Activated T-cell treated with anti-CD3 and anti-CD28 coated beads, Interleukin-2, amount 50 U/mL, for 72 hours (primary cell): ENCODE data around the gene MGAT4D. TPM values are rescaled to one million over a fixed set of nuclear protein-coding genes. Genes with fewer than 3 reads are reported as not detected.
"Not testable (repeated sequence)": the region's sequence is repeated elsewhere in the genome, so short reads cannot be mapped to it uniquely, and the experiment has no call there.

Source experiments
- ATAC-seq, 2 donors: fragments of 150-1000 bp; cut with Tn5 transposase; replicated peaks in 1 of 2; 2 replicates each; pipeline ENCODE4 v1.10.0; 2021; ENCODE audit warnings: moderate library complexity in 2 of 2, mild to moderate bottlenecking in 1 of 2
- DNase-seq, 2 donors: peaks; one replicate each; pipeline ENCODE4 v3.0.0; 2021 to 2022; ENCODE audit warnings: mixed read lengths in 1 of 2
- H3K27ac Mint-ChIP-seq: one replicate; pipeline ENCODE4 v1.8.0; 2022; ENCODE audit warnings: mild to moderate bottlenecking, moderate library complexity, mixed read lengths
- H3K27me3 Mint-ChIP-seq: one replicate; pipeline ENCODE4 v1.8.0; 2022; ENCODE audit warnings: low read depth, mixed read lengths
- H3K36me3 Mint-ChIP-seq, 2 donors: one replicate each; pipeline ENCODE4 v1.8.0; 2022; ENCODE audit warnings: mixed read lengths in 2 of 2, mild to moderate bottlenecking in 1 of 2; ENCODE audit not compliant: insufficient read depth in 2 of 2
- H3K4me1 Mint-ChIP-seq: one replicate; pipeline ENCODE4 v1.8.0; 2022; ENCODE audit warnings: low read depth, mixed read lengths
- H3K4me3 Mint-ChIP-seq, 2 donors: one replicate each; pipeline ENCODE4 v1.8.0; 2022; ENCODE audit warnings: mild to moderate bottlenecking in 2 of 2, mixed read lengths in 2 of 2, moderate library complexity in 2 of 2
- H3K9me3 Mint-ChIP-seq, 2 donors: one replicate each; pipeline ENCODE4 v1.8.0; 2022; ENCODE audit warnings: mixed read lengths in 2 of 2
- total RNA-seq, 2 donors: library from RNA; stranded (reverse); gene quantifications; one replicate each; pipeline ENCODE4 v1.2.3, GENCODE V29; 2022

Gene MGAT4D
- total RNA-seq, 2 donors from 2014 or later: not detected

DNA sequence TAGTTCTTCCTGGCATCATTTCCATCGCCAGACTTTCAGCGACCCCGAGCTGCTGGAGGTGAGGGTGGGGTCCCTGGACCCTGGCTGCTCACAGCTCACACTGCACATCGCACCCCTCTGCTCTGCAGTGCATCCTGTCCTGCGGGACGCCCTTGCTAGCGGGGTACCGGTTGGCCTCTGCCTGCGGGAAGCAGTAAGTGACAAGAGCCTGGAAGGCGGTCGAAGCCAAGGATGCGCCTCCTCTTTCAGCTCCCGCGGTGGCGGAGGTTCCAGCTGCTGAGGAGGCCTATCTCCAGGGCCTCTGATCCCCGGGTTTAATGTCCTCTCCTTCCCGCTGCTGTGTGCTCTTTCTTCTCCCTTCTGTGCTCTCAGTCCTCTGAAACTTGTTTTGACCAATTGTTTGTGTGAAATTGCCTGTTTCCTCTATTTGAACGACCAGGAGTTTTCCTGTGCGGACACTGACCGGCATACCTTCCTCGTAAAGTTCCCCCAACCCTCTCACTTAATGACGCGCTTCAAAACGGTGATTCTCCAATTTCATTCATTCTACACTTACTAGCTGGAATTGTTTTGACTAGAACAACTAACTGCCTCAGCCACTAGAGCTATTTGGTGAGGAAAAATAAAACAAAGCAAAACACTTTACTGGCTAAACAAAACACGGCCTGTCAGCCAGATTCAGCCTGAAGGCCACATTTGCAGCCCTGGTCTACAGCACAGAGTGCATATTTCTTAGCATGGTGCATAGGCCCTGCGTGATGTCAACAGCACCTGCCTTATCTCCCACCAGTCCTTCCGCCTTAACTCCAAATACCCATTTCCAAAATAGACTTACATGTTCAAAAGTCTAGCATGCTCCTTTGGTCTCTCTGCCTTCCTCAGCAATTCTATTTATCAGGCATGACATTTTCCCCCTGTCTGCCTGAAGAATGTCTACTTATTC, 28.0 kb downstream of the MGAT4D start:
- Mint-ChIP-seq H3K4me3 (no peak overlapping the region), H3K27ac (no peak overlapping the region), H3K9me3 (no peaks in the 10 kb centered on the region), H3K36me3 (no peaks in the 10 kb centered on the region), H3K4me1 (no peaks in the 10 kb centered on the region), H3K27me3 (peaks cover 34% of the 10 kb centered on the region)
- DNase-seq (no peak), ATAC-seq (no peak)

DNA sequence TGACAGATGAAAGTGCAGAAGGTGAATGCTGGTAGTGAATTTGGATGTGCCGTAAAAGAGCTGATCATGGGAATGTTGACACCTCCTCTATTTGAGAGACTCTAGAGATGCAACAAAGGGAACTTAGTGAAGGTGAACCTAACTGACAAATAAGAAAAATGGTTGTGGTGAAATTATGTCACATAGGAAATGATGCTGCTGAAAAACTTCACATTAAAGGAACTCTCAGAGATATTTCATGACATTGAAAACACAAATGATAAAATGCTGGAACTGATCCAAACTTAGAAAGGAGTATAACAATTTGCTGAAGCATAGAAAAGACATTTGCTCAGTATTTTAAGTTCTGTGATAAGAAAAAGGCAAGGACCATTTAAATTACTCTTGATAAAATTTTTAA, 31.9 kb downstream of the MGAT4D start:
- H3K9me3 Mint-ChIP-seq: no peaks in the 10 kb centered on the region
- H3K27ac Mint-ChIP-seq: no peak overlapping the region
- DNase-seq (no peak), ATAC-seq (no peak)
- no peaks in the 10 kb centered on the region for H3K36me3 Mint-ChIP-seq
- H3K4me1 Mint-ChIP-seq: no peaks in the 10 kb centered on the region
- no peak overlapping the region for H3K4me3 Mint-ChIP-seq
- peaks cover 23% of the 10 kb centered on the region for H3K27me3 Mint-ChIP-seq

DNA sequence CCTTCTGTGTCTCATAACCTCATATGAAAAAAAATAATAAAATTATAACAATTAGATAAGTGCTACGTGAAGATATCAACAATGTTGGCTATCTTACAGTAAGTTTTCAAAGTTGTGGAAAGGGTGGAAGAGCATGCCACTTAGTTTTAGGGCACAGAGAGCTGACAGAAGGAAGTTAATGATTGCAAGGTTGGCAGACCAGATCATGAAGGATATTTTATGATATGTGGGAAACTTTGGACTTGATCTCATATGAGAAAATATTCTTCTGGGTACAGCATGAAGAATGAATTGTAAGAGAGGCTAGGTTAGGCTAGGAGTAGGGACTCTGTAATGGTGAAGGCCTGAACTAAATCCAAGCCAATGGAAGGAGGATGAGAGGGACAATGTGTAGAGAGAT, 34.5 kb downstream of the MGAT4D start:
- ATAC-seq (no peak), DNase-seq (no peak)
- no peaks in the 10 kb centered on the region for H3K4me1 Mint-ChIP-seq
- H3K36me3 Mint-ChIP-seq: no peaks in the 10 kb centered on the region
- no peak overlapping the region for H3K27ac Mint-ChIP-seq
- H3K9me3 Mint-ChIP-seq: no peaks in the 10 kb centered on the region
- no peak overlapping the region for H3K4me3 Mint-ChIP-seq
- peaks cover 1% of the 10 kb centered on the region for H3K27me3 Mint-ChIP-seq

DNA sequence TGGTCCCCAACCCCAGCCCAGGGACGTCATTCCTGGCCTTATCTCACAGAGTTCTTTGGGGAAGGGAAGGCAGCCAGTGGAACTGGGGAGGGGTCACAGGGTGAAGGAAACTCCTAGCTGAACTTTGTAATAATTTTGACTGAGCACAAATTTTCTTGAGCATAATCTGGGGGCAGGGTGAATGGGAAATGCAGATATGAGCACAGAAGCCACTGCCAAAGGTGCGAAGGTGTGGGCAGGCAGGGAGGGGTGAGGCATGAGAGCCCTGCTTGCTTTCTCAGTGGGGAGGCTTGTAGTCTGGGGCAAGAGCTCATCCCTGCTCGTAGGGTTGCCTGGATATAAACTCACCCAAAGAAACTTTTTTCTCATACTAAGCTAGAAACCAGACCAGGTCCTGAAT, 34.9 kb downstream of the MGAT4D start:
- Mint-ChIP-seq H3K27me3 (no peaks in the 10 kb centered on the region), H3K27ac (no peak overlapping the region), H3K4me3 (no peak overlapping the region), H3K36me3 (no peaks in the 10 kb centered on the region), H3K9me3 (no peaks in the 10 kb centered on the region), H3K4me1 (no peaks in the 10 kb centered on the region)
- no peak for ATAC-seq
- no peak for DNase-seq

DNA sequence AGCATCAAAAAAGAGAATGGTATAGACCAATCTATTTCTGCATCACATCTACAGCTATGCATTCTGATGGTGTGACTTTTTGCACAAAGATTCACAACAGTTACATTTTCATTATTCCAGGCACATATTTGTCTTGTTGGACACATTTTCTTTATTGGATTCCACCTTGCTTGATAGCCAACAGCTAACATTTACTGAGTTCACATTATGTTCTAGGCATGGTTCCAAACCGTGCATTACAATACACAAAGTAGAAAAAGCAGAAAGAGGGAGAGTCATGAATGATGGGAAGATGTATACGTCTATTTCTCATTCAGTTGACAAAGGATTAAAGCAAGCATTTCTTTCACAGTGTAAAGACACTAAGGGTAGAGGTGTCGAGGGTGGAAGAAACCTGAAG, 47.7 kb downstream of the MGAT4D start:
- no peaks in the 10 kb centered on the region for H3K4me1 Mint-ChIP-seq
- H3K27ac Mint-ChIP-seq: no peak overlapping the region
- H3K36me3 Mint-ChIP-seq: no peaks in the 10 kb centered on the region
- peaks cover 36% of the 10 kb centered on the region for H3K27me3 Mint-ChIP-seq
- H3K9me3 Mint-ChIP-seq: no peaks in the 10 kb centered on the region
- ATAC-seq (no peak), DNase-seq (no peak)
- no peak overlapping the region for H3K4me3 Mint-ChIP-seq

DNA sequence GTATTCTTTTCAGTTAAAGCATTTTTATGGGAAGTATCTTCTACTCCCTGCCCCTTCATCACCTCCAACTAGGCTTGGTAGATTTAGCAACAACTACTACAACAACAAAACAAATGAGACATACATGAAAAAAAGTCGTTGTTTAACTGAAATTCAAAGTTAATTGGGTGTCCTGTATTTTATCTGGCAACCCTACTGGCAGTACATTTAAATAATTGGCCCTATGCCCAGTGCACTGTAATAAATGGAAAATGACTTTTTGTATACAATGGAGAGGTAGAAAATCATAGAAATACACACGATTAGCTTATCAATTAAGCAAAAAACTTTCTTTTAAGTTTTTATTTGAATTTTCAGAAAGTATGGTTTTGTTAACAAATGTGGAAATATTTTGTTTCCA, 49.3 kb downstream of the MGAT4D start:
- no peaks in the 10 kb centered on the region for H3K9me3 Mint-ChIP-seq
- H3K4me1 Mint-ChIP-seq: no peaks in the 10 kb centered on the region

DNA sequence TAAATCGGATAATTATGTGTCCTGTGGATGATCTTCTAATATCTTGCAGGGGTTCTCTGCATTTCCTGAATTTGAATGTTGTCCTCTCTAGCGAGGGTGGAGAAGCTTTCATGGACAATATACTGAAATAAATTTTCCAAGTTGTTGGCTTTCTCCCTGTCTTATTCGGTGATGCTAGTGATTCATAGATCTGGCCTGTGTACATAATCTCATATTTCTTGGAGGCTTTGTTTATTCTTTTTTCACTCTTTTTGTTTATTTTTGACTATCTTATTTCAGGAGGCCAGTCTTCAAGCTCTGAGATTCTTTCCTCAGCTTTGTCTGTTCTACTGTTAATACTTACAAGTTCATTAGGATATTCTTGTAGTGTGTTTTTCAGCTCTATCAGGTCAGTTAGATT, 49.9 kb downstream of the MGAT4D start:
- Mint-ChIP-seq H3K4me1 (no peaks in the 10 kb centered on the region), H3K4me3 (no peak overlapping the region), H3K27ac (no peak overlapping the region), H3K9me3 (no peaks in the 10 kb centered on the region), H3K27me3 (peaks cover 18% of the 10 kb centered on the region), H3K36me3 (no peaks in the 10 kb centered on the region)
- DNase-seq (no peak), ATAC-seq (no peak)

More for the DNA sequence above, 49.3 kb downstream of the MGAT4D start:
- Mint-ChIP-seq H3K27ac (no peak overlapping the region), H3K4me3 (no peak overlapping the region), H3K27me3 (peaks cover 24% of the 10 kb centered on the region), H3K36me3 (no peaks in the 10 kb centered on the region)
- no peak for ATAC-seq
- no peak for DNase-seq

DNA sequence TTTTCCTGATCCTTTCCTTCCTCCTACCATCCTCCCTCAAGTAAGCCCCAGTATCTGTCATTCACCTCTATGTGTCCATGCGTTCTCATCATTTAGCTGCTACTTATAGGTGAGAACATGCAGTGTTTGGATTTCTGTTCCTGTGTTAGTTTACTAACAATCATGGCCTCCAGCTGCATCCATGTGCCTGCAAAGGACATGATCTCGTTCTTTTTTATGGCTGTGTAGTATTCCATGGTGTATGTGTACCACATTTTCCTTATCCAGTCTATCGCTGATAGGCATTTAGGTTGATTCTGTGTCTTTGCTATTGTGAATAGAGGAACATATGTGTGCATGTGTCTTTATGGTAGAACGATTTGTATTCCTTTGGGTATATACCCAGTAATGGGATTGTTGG, 53.7 kb downstream of the MGAT4D start:
- peaks cover 12% of the 10 kb centered on the region for H3K27me3 Mint-ChIP-seq
- ATAC-seq, H3K36me3 Mint-ChIP-seq: not testable (repeated sequence)

DNA sequence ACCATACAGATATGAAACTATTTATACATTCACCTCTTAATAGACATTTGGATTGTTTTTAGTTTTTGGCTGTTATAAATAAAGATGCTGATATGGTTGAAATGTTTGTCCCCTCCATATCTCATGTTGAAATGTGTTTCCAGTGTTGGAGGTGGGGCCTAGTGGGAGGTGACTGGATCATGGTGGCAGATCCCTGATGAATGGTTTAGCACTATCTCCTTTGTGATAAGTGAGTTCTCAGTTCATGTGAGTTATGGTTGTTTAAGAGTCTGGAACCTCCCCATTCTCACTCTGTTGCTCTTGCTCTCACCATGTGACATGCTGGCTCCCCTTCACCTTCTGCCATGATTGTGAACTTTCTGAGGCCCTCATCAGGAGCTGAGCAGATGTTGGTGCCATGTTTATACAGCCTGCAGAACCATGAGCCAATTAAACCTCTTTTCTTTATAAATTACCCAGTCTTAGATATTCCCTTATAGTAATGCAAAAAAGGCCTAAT, 58.4 kb downstream of the MGAT4D start:
- Mint-ChIP-seq H3K36me3 (no peaks in the 10 kb centered on the region), H3K4me1 (no peaks in the 10 kb centered on the region), H3K9me3 (no peaks in the 10 kb centered on the region), H3K27ac (no peak overlapping the region), H3K4me3 (no peak overlapping the region), H3K27me3 (no peaks in the 10 kb centered on the region)
- DNase-seq (no peak), ATAC-seq (no peak)

More for the DNA sequence above, 53.7 kb downstream of the MGAT4D start:
- not testable (repeated sequence) for H3K27ac Mint-ChIP-seq, DNase-seq, H3K4me1 Mint-ChIP-seq, H3K9me3 Mint-ChIP-seq, H3K4me3 Mint-ChIP-seq

DNA sequence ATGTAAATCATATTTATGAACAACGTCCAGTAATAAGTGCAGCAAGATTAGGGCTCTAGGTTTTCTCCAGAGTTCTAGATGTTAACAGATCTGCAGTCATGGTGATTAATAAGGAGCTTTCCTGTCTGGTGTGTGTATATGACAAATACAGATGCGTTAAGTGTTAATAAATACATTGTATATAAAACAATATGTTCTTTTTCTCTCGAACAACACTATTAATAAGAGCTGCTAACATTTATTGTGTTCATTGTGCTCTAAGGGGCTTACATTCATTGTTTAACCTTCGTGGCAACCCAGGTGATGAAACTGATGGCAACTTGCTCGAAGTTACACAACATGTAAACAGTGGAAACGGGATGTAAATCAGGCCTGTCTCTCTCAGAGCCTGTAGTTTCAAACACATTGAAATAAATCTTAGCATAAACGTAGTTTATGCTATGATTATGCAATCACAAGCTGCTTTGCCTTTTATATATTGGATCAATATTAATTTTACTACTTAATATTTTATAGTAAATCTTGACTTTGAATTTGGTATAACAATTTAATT, 70.1 kb downstream of the MGAT4D start:
- H3K4me3 Mint-ChIP-seq: peak overlapping the region; percentile 82 to 88
- ATAC-seq (no peak), DNase-seq (no peak)
- no peaks in the 10 kb centered on the region for H3K9me3 Mint-ChIP-seq
- peaks cover 56% of the 10 kb centered on the region for H3K27me3 Mint-ChIP-seq
- peaks cover 14% of the 10 kb centered on the region for H3K4me1 Mint-ChIP-seq
- H3K27ac Mint-ChIP-seq: no peak overlapping the region
- no peaks in the 10 kb centered on the region for H3K36me3 Mint-ChIP-seq

DNA sequence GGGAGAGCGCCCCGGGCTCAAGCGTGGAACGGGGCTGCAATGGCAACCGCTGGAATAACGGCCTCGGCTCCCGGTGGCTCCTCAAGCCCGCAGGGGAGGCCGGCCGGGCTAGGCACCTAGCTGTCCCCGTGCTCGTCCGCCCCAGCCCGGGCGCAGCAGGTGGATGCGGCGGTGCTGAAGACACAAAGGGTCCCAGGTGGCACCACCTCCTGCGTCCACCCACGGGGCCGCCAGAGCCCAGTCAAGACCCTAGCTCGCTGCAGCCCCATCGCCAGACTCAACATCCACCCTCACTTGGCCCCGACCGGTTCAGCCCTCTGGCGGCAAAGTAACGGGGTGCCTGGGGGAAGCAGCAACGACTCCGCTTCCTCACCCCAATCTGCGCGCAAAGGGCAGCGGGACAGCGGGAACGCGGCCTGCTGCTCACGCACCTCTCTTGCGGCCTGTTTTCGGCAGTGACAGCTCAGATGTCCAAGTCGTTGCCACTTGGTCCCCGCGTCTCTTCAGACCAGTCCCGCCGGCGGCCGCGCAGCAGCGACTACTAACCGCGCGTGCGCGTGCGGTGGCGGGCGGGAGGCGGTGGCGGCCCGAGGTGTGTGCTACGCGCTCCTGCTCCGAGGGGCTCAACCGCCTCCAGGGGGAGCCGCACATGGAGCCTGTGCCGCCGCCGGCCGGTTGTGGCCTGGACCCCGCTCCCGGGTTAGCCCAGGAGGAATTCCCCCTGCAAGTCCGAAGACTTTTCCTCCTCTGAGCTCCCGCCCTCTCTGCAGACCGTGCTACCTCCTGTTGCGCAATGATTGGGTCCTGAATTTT, 70.8 kb downstream of the MGAT4D start, which contains the start of gene CLGN:
Gene CLGN (minus strand): TSS at position 543 of the 813 bp plus-strand sequence. CDS start 14,570 bp downstream, outside the sequence.
- Mint-ChIP-seq H3K9me3 (no peaks in the 10 kb centered on the region), H3K4me3 (peak within 1 kb of the TSS; percentile 82 to 88), H3K27me3 (peaks cover 59% of the 10 kb centered on the region), H3K27ac (no peak within 1 kb of the TSS), H3K4me1 (peaks cover 14% of the 10 kb centered on the region), H3K36me3 (no peaks in the 10 kb centered on the region)
- peak; percentile 93 to 94 for ATAC-seq
- peak; percentile 69 to 70 for DNase-seq

DNA sequence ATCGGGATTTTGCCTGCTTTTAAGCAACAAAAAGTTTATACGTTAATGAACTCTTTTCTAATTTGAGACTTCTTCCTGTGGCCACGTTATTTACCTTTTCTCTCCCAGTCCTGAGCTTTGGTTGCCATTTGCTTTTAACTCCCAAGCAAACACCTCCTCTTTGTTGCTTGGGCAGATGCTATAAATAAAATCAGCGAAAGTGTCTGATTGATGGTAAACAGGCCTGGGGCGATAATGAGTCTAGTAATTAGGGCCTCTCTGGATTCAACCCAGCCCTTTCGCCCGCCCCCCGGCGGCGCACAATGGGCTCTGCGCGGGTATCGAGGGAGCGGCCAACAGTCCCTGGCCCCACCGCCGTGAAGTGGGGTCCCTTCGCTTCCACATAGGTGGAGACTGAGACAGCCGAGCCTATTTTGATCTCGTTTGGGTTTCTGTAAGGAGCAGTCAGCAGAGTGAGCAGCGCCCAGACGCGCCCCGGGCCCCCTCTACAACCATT, 71.4 kb downstream of the MGAT4D start:
- peaks cover 63% of the 10 kb centered on the region for H3K27me3 Mint-ChIP-seq
- H3K36me3 Mint-ChIP-seq: no peaks in the 10 kb centered on the region
- H3K4me3 Mint-ChIP-seq: peak overlapping the region; percentile 82 to 88
- peaks cover 14% of the 10 kb centered on the region for H3K4me1 Mint-ChIP-seq
- ATAC-seq: peak; percentile 30 to 39
- no peaks in the 10 kb centered on the region for H3K9me3 Mint-ChIP-seq
- peak in 1 of 2 donors; percentile 11 for DNase-seq
- no peak overlapping the region for H3K27ac Mint-ChIP-seq

DNA sequence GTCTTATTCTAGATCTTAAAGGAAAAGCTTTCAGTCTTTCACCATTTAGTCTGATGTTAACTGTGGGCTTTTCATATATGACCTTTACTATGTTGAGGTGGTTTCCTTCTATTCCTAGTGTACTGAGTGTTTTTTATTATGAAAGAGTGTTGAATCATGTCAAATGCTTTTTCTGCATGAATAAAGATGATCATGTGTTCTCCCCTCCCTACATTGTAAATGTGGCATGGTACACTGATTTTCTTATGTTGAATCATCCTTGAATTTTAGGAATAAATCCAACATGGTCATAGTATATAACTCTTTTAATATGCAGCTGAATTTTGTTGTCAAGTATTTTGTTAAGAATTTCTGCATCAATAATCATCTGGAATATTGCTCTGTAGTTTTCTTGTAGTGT, 75.0 kb downstream of the MGAT4D start:
- H3K4me3 Mint-ChIP-seq: no peak overlapping the region

More for the DNA sequence above, 75.0 kb downstream of the MGAT4D start:
- no peak for ATAC-seq
- peaks cover 47% of the 10 kb centered on the region for H3K27me3 Mint-ChIP-seq
- H3K27ac Mint-ChIP-seq: no peak overlapping the region
- peaks cover 14% of the 10 kb centered on the region for H3K4me1 Mint-ChIP-seq
- no peaks in the 10 kb centered on the region for H3K9me3 Mint-ChIP-seq
- no peak for DNase-seq
- no peaks in the 10 kb centered on the region for H3K36me3 Mint-ChIP-seq
